ENCODE measurements around the gene PI4KA. TPM values are rescaled to one million over a fixed set of nuclear protein-coding genes. Genes with fewer than 3 reads are reported as not detected.

The PI4KA gene
- total and polyA plus RNA-seq, 8 donors: 22.7 to 174 (median 55.4) TPM

DNA sequence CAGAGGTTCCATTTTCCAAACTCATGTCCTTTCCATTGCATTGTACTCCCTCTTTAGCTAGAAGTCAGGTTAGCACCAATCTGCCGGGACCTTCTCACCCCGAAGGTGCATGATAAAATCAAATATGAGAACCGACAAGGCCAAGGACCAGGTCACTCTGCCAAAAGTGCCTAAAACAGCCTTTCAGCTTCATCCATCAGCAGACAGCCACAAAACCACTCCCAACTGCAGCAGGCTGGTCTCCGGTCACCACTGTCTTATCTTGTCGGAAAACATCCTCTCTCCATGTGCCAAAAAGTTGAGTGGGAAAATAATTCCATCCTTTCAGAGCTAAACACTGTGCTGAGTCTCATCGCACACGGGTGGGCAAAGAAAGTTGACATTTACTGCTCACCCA, 1.4 kb downstream of the PI4KA start:
- H3K36me3 ChIP-seq: peaks cover 0 to 12% (median 5%) of the 10 kb centered on the region in 4 donors
- H3K4me3 ChIP-seq: peak overlapping the region; percentile 71 to 93 (median 76)
- TF ChIP-seq EP300 (IDR thresholded peaks at IDR 0.05): no peak
- no peak for TF ChIP-seq POLR2AphosphoS5 (IDR thresholded peaks at IDR 0.05)
- no peak for TF ChIP-seq POLR2A (IDR thresholded peaks at IDR 0.05)
- TF ChIP-seq, protein P1, sequence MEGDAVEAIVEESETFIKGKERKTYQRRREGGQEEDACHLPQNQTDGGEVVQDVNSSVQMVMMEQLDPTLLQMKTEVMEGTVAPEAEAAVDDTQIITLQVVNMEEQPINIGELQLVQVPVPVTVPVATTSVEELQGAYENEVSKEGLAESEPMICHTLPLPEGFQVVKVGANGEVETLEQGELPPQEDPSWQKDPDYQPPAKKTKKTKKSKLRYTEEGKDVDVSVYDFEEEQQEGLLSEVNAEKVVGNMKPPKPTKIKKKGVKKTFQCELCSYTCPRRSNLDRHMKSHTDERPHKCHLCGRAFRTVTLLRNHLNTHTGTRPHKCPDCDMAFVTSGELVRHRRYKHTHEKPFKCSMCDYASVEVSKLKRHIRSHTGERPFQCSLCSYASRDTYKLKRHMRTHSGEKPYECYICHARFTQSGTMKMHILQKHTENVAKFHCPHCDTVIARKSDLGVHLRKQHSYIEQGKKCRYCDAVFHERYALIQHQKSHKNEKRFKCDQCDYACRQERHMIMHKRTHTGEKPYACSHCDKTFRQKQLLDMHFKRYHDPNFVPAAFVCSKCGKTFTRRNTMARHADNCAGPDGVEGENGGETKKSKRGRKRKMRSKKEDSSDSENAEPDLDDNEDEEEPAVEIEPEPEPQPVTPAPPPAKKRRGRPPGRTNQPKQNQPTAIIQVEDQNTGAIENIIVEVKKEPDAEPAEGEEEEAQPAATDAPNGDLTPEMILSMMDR (IDR thresholded peaks at IDR 0.05): no peak
- WGBS, 5 donors: 32 to 52% (median 38%) methylated on average over 7 of the region's 7 CpGs
- no peaks in the 10 kb centered on the region for H3K9me3 ChIP-seq
- no peaks in the 10 kb centered on the region for H3K27me3 ChIP-seq
- intact Hi-C loops (cut with DNase I; ENCODE audit: low total_unique reads): no loop called here
- H3K27ac ChIP-seq: peak overlapping the region in 3 of 5 donors; percentile 94 to 96 (median 96)
- H3K4me1 ChIP-seq: peaks cover 28 to 80% (median 53%) of the 10 kb centered on the region in 4 donors
- peak in 1 of 2 donors; percentile 15 for DNase-seq

DNA sequence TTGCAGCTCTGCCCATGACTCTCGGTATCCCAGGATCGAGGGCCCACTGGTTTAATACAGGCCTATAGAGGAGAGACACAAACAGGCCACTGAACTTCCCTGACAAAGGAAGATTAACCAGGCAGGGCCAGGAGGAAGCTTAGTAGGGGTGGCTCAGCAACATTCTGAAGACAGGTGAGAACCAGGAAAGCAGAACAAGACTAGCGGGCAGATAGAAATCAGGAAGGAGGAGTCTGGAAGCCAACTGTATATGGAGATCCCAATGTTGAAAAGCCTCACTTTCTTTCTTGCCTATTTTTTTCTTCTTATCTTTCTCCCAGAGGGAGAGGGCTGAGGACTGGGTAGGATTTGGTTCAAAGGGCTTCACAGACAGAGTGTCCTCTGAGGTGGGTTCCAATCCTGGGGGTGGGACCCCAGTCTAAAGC, 5.4 kb downstream of the PI4KA start:
- H3K36me3 ChIP-seq: no peaks in the 10 kb centered on the region
- TF ChIP-seq POLR2AphosphoS5 (IDR thresholded peaks at IDR 0.05) (no peak), EP300 (IDR thresholded peaks at IDR 0.05) (no peak), POLR2A (IDR thresholded peaks at IDR 0.05) (no peak)
- TF ChIP-seq, protein P1 (IDR thresholded peaks at IDR 0.05): no peak
- no peaks in the 10 kb centered on the region for H3K27me3 ChIP-seq
- no peak overlapping the region for H3K27ac ChIP-seq
- intact Hi-C loops (cut with DNase I; ENCODE audit: low total_unique reads): no loop called here
- no peak overlapping the region for H3K4me3 ChIP-seq
- H3K4me1 ChIP-seq: peaks cover 17 to 57% (median 37%) of the 10 kb centered on the region in 4 donors
- WGBS, 5 donors: 81 to 94% (median 88%) methylated on average over 3 of the region's 3 CpGs
- no peaks in the 10 kb centered on the region for H3K9me3 ChIP-seq
- no peak for DNase-seq

DNA sequence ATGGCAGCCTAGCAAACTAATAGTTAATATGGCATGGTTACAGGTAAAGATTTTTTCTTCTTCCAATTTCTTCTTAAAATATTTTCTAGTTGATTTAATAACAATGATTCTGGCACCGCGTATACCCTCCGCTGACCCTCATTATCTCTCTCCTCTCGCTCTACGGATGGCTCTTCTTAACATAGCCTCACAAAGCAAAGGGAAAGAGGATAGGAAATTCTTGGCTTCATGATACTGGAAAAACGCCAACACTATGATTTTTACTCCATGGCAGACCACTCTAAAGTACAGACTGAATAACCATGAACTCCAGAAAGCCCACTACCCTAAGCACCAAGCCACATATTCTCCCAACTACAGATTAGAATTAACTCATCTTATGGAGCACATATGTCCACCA, 6.1 kb downstream of the PI4KA start:
- H3K4me3 ChIP-seq: no peak overlapping the region
- H3K36me3 ChIP-seq: no peaks in the 10 kb centered on the region
- TF ChIP-seq, protein P1 (IDR thresholded peaks at IDR 0.05): no peak
- TF ChIP-seq POLR2AphosphoS5 (IDR thresholded peaks at IDR 0.05) (no peak), POLR2A (IDR thresholded peaks at IDR 0.05) (no peak), EP300 (IDR thresholded peaks at IDR 0.05) (no peak)
- WGBS, 5 donors: 73 to 86% (median 83%) methylated on average over 6 of the region's 6 CpGs
- intact Hi-C loops (cut with DNase I; ENCODE audit: low total_unique reads): no loop called here
- no peak overlapping the region for H3K27ac ChIP-seq
- H3K9me3 ChIP-seq: no peaks in the 10 kb centered on the region
- peaks cover 12 to 51% (median 32%) of the 10 kb centered on the region in 4 donors for H3K4me1 ChIP-seq
- H3K27me3 ChIP-seq: no peaks in the 10 kb centered on the region
- peak in 1 of 2 donors; percentile 22 for DNase-seq

DNA sequence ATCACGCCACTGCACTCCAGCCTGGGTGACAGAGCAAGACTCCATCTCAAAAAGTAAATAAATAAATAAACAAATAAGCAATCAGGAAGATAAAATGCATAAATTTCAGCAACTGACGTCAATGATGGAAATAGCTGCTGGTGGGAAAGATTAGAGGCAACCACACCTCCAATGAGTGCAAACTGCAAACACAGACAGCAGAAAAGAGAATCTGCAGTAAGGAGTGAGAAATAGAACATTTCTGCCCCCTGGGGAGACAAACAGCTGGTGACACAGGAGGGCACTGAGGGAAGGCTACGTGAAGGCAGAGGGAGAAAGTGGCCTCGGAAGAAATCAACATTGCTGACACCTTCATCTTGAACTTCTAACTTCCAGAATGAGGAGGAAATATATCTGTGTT, 6.5 kb downstream of the PI4KA start:
- H3K27me3 ChIP-seq: no peaks in the 10 kb centered on the region
- 44 to 63% (median 56%) methylated on average over 4 of the region's 4 CpGs for WGBS, 5 donors
- intact Hi-C loops (cut with DNase I; ENCODE audit: low total_unique reads): no loop called here
- H3K9me3 ChIP-seq: no peaks in the 10 kb centered on the region
- peaks cover 8 to 47% (median 28%) of the 10 kb centered on the region in 4 donors for H3K4me1 ChIP-seq
- H3K27ac ChIP-seq: no peak overlapping the region
- no peaks in the 10 kb centered on the region for H3K36me3 ChIP-seq
- TF ChIP-seq, protein P1 (IDR thresholded peaks at IDR 0.05): no peak
- TF ChIP-seq POLR2AphosphoS5 (IDR thresholded peaks at IDR 0.05) (no peak), POLR2A (IDR thresholded peaks at IDR 0.05) (no peak), EP300 (IDR thresholded peaks at IDR 0.05) (no peak)
- H3K4me3 ChIP-seq: no peak overlapping the region
- DNase-seq: peak in 1 of 2 donors; percentile 14

Measured in stomach (tissue), 9 donors.